Common myeloid progenitor, CD34-positive (primary cell): Measurements from ENCODE around the gene FKBP3.
"Not testable (repeated sequence)": the region's sequence is repeated elsewhere in the genome, so short reads cannot be mapped to it uniquely, and the experiment has no call there.

Experiments used
- CTCF ChIA-PET: fragments of 350-600 bp; sonication (Branson Sonifier 250); formaldehyde crosslinking; loops from one replicate; lab custom pipeline; 2021; ENCODE audit warnings: antibody characterized with exemption; lab: Charles Lee
- POLR2A ChIA-PET: fragments of 350-600 bp; sonication (Branson Sonifier 250); formaldehyde crosslinking; loops from one replicate; lab custom pipeline; 2021; ENCODE audit warnings: antibody characterized with exemption; lab: Charles Lee
- DNase-seq, 3 donors: peaks; one replicate each; pipeline versions ENCODE4 v3.0.0 to v3.0.0-alpha.2; 2013
- H3K27ac ChIP-seq, 2 experiments: 1 replicate in 1 of 2; 2 replicates in 1 of 2; pipeline ENCODE4 v1.7.0; 2013; ENCODE audit warnings: inconsistent platforms in 2 of 2, low read length in 2 of 2, mild to moderate bottlenecking in 2 of 2, low read depth in 1 of 2, moderate library complexity in 1 of 2; ENCODE audit not compliant: severe bottlenecking in 2 of 2, insufficient read depth in 1 of 2, poor library complexity in 1 of 2
- H3K27me3 ChIP-seq, 5 experiments: replicated peaks in 2 of 5; 1 replicate in 3 of 5; 2 replicates in 2 of 5; pipeline versions ENCODE4 v1.6.1 to v1.7.0; 2013; ENCODE audit warnings: low read length in 4 of 5, mild to moderate bottlenecking in 2 of 5, moderate library complexity in 2 of 5, inconsistent platforms in 1 of 5; ENCODE audit not compliant: insufficient read depth in 5 of 5, control insufficient read depth in 4 of 5
- H3K36me3 ChIP-seq, 4 experiments: 1 replicate in 2 of 4; 2 replicates in 2 of 4; pipeline versions ENCODE4 v1.6.1 to v1.7.0; 2013; ENCODE audit warnings: low read length in 3 of 4, control low read depth in 1 of 4, mild to moderate bottlenecking in 1 of 4; ENCODE audit not compliant: control insufficient read depth in 4 of 4, insufficient read depth in 4 of 4
- H3K4me1 ChIP-seq, 4 experiments: 1 replicate in 3 of 4; 2 replicates in 1 of 4; pipeline versions ENCODE4 v1.6.1 to v1.7.1; 2013; ENCODE audit warnings: low read length in 3 of 4, mild to moderate bottlenecking in 3 of 4, control low read depth in 1 of 4, inconsistent platforms in 1 of 4, moderate library complexity in 1 of 4; ENCODE audit not compliant: control insufficient read depth in 4 of 4, insufficient read depth in 4 of 4; ENCODE audit errors: control extremely low read depth in 1 of 4
- H3K4me3 ChIP-seq, 7 experiments: 1 replicate in 4 of 7; 2 replicates in 3 of 7; pipeline versions ENCODE4 v1.5.1 to v1.7.0; 2013; ENCODE audit warnings: mild to moderate bottlenecking in 7 of 7, low read length in 6 of 7, moderate library complexity in 6 of 7, inconsistent platforms in 2 of 7, low read depth in 2 of 7, control low read depth in 1 of 7; ENCODE audit not compliant: insufficient read depth in 4 of 7, control insufficient read depth in 1 of 7; ENCODE audit errors: extremely low read depth in 1 of 7
- H3K9me3 ChIP-seq, 5 experiments: 1 replicate in 4 of 5; 2 replicates in 1 of 5; pipeline versions ENCODE4 v1.6.1 to v1.7.1; 2013; ENCODE audit warnings: low read length in 4 of 5, mild to moderate bottlenecking in 2 of 5, inconsistent platforms in 1 of 5, low read depth in 1 of 5, moderate library complexity in 1 of 5; ENCODE audit not compliant: control insufficient read depth in 4 of 5, insufficient read depth in 2 of 5; ENCODE audit errors: control extremely low read depth in 1 of 5
- WGBS: methylation state at CpG from one replicate; pipeline ENCODE4 v1.1.5; 2013; ENCODE audit not compliant: insufficient coverage; 5-methylcytosine and 5-hydroxymethylcytosine counted together

Gene FKBP3

GRCh38 chr14:45083617-45083975 is 50.7 kb downstream of the FKBP3 start:
- WGBS = 0% methylated on average over 6 of the region's 10 CpGs
- POLR2A ChIA-PET = no interaction called here
- Histone ChIP-seq H3K27me3 (no peaks in the 10 kb centered on the region), H3K4me1 (peaks cover 0 to 29% (median 8%) of the 10 kb centered on the region in 4 experiments), H3K9me3 (no peaks in the 10 kb centered on the region), H3K27ac (peak overlapping the region; percentile 78 to 88), H3K36me3 (no peaks in the 10 kb centered on the region), H3K4me3 (peak overlapping the region in 6 of 7 experiments; percentile 58 to 93 (median 86))
- CTCF ChIA-PET = interaction anchor here (2.2 kb wide), 1 partner anchor 11 kb away, joined by 6 read pairs; no protein-coding TSS in a partner anchor
- DNase-seq = no peak

- ChIA-PET POLR2A (no interaction called here), CTCF (interaction anchor here (0.6 kb wide), 1 partner anchor 105 kb away, joined by 5 read pairs; no protein-coding TSS in a partner anchor)
These were observed 51.9 kb downstream of the FKBP3 start for GRCh38 chr14:45082420-45082819.

GRCh38 chr14:45081096-45081495 is 53.2 kb downstream of the FKBP3 start:
- POLR2A ChIA-PET, CTCF ChIA-PET, H3K9me3 ChIP-seq, H3K36me3 ChIP-seq, H3K27me3 ChIP-seq, H3K4me3 ChIP-seq, H3K27ac ChIP-seq, DNase-seq: not testable (repeated sequence)
- 100% methylated on average over 2 of the region's 3 CpGs for WGBS
- peaks cover 0 to 22% (median 7%) of the 10 kb centered on the region in 4 experiments for H3K4me1 ChIP-seq

More at GRCh38 chr14:45082420-45082819, 51.9 kb downstream of the FKBP3 start:
- Histone ChIP-seq H3K27ac (no peak overlapping the region), H3K9me3 (no peaks in the 10 kb centered on the region), H3K4me1 (peaks cover 0 to 26% (median 8%) of the 10 kb centered on the region in 4 experiments), H3K36me3 (no peaks in the 10 kb centered on the region), H3K27me3 (no peaks in the 10 kb centered on the region), H3K4me3 (no peak overlapping the region)
- no peak for DNase-seq
- 100% methylated on average over 2 of the region's 2 CpGs for WGBS

- H3K27ac ChIP-seq, H3K4me3 ChIP-seq, H3K36me3 ChIP-seq, POLR2A ChIA-PET, DNase-seq, H3K27me3 ChIP-seq, H3K9me3 ChIP-seq, CTCF ChIA-PET: not testable (repeated sequence)
- peaks cover 0 to 17% (median 4%) of the 10 kb centered on the region in 4 experiments for H3K4me1 ChIP-seq
- 99% methylated on average over 24 of the region's 40 CpGs for WGBS
These were observed 53.8 kb downstream of the FKBP3 start for GRCh38 chr14:45080416-45080968.

- Histone ChIP-seq H3K36me3 (no peaks in the 10 kb centered on the region), H3K4me1 (peaks cover 0 to 2% (median under 1%) of the 10 kb centered on the region in 4 experiments), H3K27ac (no peak overlapping the region), H3K9me3 (no peaks in the 10 kb centered on the region), H3K4me3 (no peak overlapping the region), H3K27me3 (no peaks in the 10 kb centered on the region)
- WGBS = no CpG with 5 or more reads among the region's 1 CpG
- DNase-seq = no peak
- POLR2A ChIA-PET = no interaction called here
- CTCF ChIA-PET = interaction anchor here (1.0 kb wide), 1 partner anchor 13 kb away, joined by 3 read pairs; no protein-coding TSS in a partner anchor
These were observed 56.0 kb downstream of the FKBP3 start for GRCh38 chr14:45078323-45078722.

GRCh38 chr14:45073231-45073879 is 60.9 kb downstream of the FKBP3 start:
- ChIA-PET CTCF (no interaction called here), POLR2A (no interaction called here)
- Histone ChIP-seq H3K36me3 (peaks cover 0 to 10% (median 5%) of the 10 kb centered on the region in 4 experiments), H3K27me3 (no peaks in the 10 kb centered on the region), H3K27ac (no peak overlapping the region), H3K4me1 (peaks cover 0 to 2% (median 0%) of the 10 kb centered on the region in 4 experiments), H3K9me3 (peaks cover 0 to 2% (median 0%) of the 10 kb centered on the region in 5 experiments), H3K4me3 (peak overlapping the region in 1 of 7 experiments; percentile 13)
- DNase-seq = no peak
- WGBS = 80% methylated on average over 1 of the region's 5 CpGs

- ChIA-PET CTCF (no interaction called here), POLR2A (no interaction called here)
- Histone ChIP-seq H3K9me3 (peaks cover 0 to 2% (median 0%) of the 10 kb centered on the region in 5 experiments), H3K36me3 (peaks cover 0 to 11% (median 5%) of the 10 kb centered on the region in 4 experiments), H3K27ac (no peak overlapping the region), H3K27me3 (no peaks in the 10 kb centered on the region), H3K4me3 (no peak overlapping the region), H3K4me1 (peaks cover 0 to 2% (median 0%) of the 10 kb centered on the region in 4 experiments)
- 91% methylated on average over 6 of the region's 6 CpGs for WGBS
- DNase-seq = no peak
These were observed 62.2 kb downstream of the FKBP3 start for GRCh38 chr14:45072126-45072525.
